ENCODE measurements around the gene PRKN. TPM values are rescaled to one million over a fixed set of nuclear protein-coding genes. Genes with fewer than 3 reads are reported as not detected.

The PRKN gene
- total RNA-seq, 4 donors from 2014 or later = 5.2 to 121 (median 6.9) TPM

- intact Hi-C loops (cut with DNase I) = no loop called here
- H3K4me3 ChIP-seq (replicated peaks in 1 of 3) = no peak overlapping the region
- DNase-seq = no peak
- no peaks in the 10 kb centered on the region for H3K4me1 ChIP-seq
- no peaks in the 10 kb centered on the region for H3K36me3 ChIP-seq
- no peaks in the 10 kb centered on the region for H3K27me3 ChIP-seq
- TF ChIP-seq CTCF (IDR thresholded peaks at IDR 0.05) = no peak
- TF ChIP-seq POLR2A (IDR thresholded peaks at IDR 0.05) = no peak
- 95 to 99% methylated on average over 5 of the region's 5 CpGs for WGBS, 2 donors
- H3K9me3 ChIP-seq = no peaks in the 10 kb centered on the region
- H3K27ac ChIP-seq = no peak overlapping the region
These were observed 117.2 kb downstream of the PRKN start for GRCh38 chr6:162610351-162610750.

- Histone ChIP-seq H3K9me3 (no peaks in the 10 kb centered on the region), H3K27ac (no peak overlapping the region), H3K27me3 (no peaks in the 10 kb centered on the region), H3K4me1 (no peaks in the 10 kb centered on the region), H3K4me3 (replicated peaks in 1 of 3) (no peak overlapping the region), H3K36me3 (no peaks in the 10 kb centered on the region)
- TF ChIP-seq CTCF (IDR thresholded peaks at IDR 0.05) (no peak), POLR2A (IDR thresholded peaks at IDR 0.05) (no peak)
- DNase-seq = no peak
- WGBS, 2 donors = 83 to 91% methylated on average over 1 of the region's 1 CpG
- intact Hi-C loops (cut with DNase I) = no loop called here
These were observed 121.7 kb downstream of the PRKN start for GRCh38 chr6:162605881-162606280.

DNA sequence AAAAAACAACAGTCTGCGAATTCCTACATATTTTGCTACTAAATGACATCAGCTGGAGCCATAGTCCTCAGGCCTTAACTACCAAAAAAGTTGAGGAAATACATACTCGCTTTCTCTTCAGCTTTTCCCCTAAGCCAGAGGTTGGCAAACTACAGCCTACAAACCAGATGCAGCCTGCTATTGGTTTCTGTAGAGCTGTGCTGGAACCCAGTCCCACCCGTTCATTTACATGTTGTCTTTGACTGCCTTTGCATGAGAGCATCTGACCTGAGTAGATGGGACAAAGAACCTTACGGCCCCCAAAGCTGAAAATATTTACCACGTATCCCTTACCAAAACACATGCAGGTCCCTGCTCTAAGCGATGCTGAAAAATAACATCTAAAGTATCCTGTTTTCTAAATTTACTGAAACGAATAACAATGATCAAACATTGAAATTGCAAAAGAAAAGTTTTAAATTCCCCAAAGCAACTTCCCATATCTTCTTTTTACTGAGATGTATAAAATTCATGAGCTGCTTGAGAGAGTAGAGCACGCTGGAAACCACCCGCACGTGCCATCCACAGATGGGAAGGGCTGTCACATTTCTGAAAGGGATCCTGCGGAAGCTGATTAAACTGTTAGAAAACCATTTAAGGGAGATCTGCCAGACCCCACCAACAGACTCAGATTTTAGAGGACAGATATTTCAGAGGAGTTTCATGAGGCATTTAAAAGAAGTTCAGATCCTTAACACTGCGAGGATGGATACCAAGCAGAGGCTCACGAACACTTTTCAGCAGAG lies 124.1 kb downstream of the PRKN start:
- Histone ChIP-seq H3K27ac (no peak overlapping the region), H3K4me1 (no peaks in the 10 kb centered on the region), H3K4me3 (replicated peaks in 1 of 3) (no peak overlapping the region), H3K27me3 (no peaks in the 10 kb centered on the region), H3K36me3 (no peaks in the 10 kb centered on the region), H3K9me3 (no peaks in the 10 kb centered on the region)
- WGBS, 2 donors = 85% methylated on average over 13 of the region's 13 CpGs
- intact Hi-C loops (cut with DNase I) = no loop called here
- DNase-seq = no peak
- TF ChIP-seq CTCF (IDR thresholded peaks at IDR 0.05) (no peak), POLR2A (IDR thresholded peaks at IDR 0.05) (no peak)

GRCh38 chr6:162602759-162603158 lies 124.8 kb downstream of the PRKN start:
- Histone ChIP-seq H3K27me3 (no peaks in the 10 kb centered on the region), H3K27ac (no peak overlapping the region)
- TF ChIP-seq POLR2A (IDR thresholded peaks at IDR 0.05) (no peak), CTCF (IDR thresholded peaks at IDR 0.05) (no peak)

GRCh38 chr6:162596676-162597075 lies 130.9 kb downstream of the PRKN start:
- Histone ChIP-seq H3K4me3 (replicated peaks in 1 of 3) (no peak overlapping the region), H3K27ac (no peak overlapping the region), H3K9me3 (no peaks in the 10 kb centered on the region), H3K36me3 (no peaks in the 10 kb centered on the region), H3K27me3 (no peaks in the 10 kb centered on the region), H3K4me1 (no peaks in the 10 kb centered on the region)
- TF ChIP-seq POLR2A (IDR thresholded peaks at IDR 0.05) = no peak
- TF ChIP-seq CTCF (IDR thresholded peaks at IDR 0.05) = no peak
- no peak for DNase-seq
- 79 to 92% methylated on average over 5 of the region's 5 CpGs for WGBS, 2 donors
- intact Hi-C loops (cut with DNase I) = no loop called here

More at GRCh38 chr6:162602759-162603158, 124.8 kb downstream of the PRKN start:
- no peak overlapping the region for H3K4me3 ChIP-seq (replicated peaks in 1 of 3)
- DNase-seq = no peak
- WGBS, 2 donors = 82 to 90% methylated on average over 6 of the region's 6 CpGs
- no peaks in the 10 kb centered on the region for H3K36me3 ChIP-seq
- no peaks in the 10 kb centered on the region for H3K9me3 ChIP-seq
- intact Hi-C loops (cut with DNase I) = no loop called here
- no peaks in the 10 kb centered on the region for H3K4me1 ChIP-seq

Measured in thyroid gland (tissue), 4 donors.